Effector memory CD4-positive, alpha-beta T cell (primary cell): ENCODE results near the gene SLC66A1.

Experiments used
- DNase-seq, 3 donors: peaks; one replicate each; pipeline ENCODE4 v3.0.0-alpha.2; 2020
- H3K27ac ChIP-seq: 2 replicates; pipeline ENCODE4 v1.7.0; 2013; ENCODE audit warnings: mild to moderate bottlenecking, low read length, moderate library complexity; ENCODE audit not compliant: insufficient read depth, poor library complexity, severe bottlenecking
- H3K27me3 ChIP-seq: replicated peaks from 2 replicates; pipeline ENCODE4 v1.7.0; 2013; ENCODE audit warnings: mild to moderate bottlenecking, low read length; ENCODE audit not compliant: insufficient read depth, control insufficient read depth, poor library complexity, severe bottlenecking
- H3K36me3 ChIP-seq: 2 replicates; pipeline ENCODE4 v1.7.0; 2013; ENCODE audit warnings: mild to moderate bottlenecking, low read length, moderate library complexity; ENCODE audit not compliant: control insufficient read depth, insufficient read depth
- H3K4me1 ChIP-seq: 2 replicates; pipeline ENCODE4 v1.7.0; 2013; ENCODE audit warnings: low read length, mild to moderate bottlenecking; ENCODE audit not compliant: control insufficient read depth, insufficient read depth, poor library complexity, severe bottlenecking
- H3K4me3 ChIP-seq: 2 replicates; pipeline ENCODE4 v1.7.0; 2013; ENCODE audit warnings: low read length, low read depth, mild to moderate bottlenecking; ENCODE audit not compliant: insufficient read depth, poor library complexity, severe bottlenecking
- H3K9me3 ChIP-seq: 2 replicates; pipeline ENCODE4 v1.7.0; 2013; ENCODE audit warnings: mild to moderate bottlenecking, low read length, moderate library complexity; ENCODE audit not compliant: control insufficient read depth

SLC66A1 gene

DNA sequence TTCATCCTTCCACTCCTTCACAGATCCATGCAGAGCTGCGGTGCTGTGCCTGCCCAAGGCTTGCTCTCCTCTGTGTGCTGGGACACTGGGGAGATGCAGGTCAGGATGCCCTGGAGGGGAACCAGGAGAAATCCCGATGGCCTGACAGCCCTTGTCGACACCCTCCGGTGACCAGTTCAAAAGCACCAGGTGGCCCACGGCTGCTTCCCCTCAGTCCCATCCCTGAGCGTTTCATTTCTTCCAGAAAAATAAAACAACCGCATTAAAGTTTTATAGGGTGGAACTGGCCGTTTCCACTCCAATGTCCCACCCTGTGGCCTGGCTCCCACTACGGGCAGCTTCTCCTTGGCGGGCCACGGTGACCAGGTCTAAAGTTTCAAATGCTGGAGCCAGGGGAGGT lies 48.3 kb downstream of the SLC66A1 start:
- Histone ChIP-seq H3K27me3 (no peaks in the 10 kb centered on the region), H3K4me3 (no peak overlapping the region), H3K27ac (no peak overlapping the region), H3K9me3 (no peaks in the 10 kb centered on the region), H3K36me3 (peaks cover 27% of the 10 kb centered on the region), H3K4me1 (peaks cover 15% of the 10 kb centered on the region)
- no peak for DNase-seq

DNA sequence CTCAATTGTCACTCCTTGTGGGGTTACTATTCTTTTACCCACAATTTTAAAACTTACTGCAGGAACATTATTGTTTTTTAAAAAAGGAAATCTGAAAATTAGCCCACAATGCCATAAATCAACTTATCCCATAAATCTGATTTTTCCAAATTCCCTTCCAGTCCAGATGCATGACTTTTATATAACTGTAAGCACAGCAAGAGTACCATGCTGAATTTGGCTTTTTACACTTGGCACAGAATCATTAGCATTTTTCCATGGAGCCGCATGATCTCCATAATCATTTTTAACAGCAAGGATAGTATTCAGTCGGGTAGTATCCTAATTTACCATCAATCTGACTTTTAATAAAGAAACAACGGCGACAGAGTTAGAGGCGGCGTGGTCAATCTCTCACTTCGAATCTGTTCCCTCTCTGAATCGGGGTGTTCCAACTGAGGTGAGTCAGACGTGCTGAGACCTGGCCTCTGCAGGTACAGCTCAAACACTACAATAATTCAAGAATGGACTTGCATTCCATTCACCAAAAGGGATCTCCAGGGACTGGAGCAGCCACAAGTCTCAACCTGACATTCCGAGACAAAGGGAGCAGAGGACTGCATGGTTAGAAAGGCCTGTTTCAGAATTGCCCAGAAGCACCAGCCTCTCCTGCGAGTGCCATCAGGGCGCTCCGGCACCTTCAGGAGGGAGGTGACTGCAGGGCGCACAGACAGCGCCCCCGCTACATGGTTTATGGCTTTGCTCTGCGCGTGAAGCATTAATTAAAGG lies 48.9 kb downstream of the SLC66A1 start:
- peaks cover 21% of the 10 kb centered on the region for H3K36me3 ChIP-seq
- H3K27ac ChIP-seq = no peak overlapping the region
- H3K27me3 ChIP-seq = no peaks in the 10 kb centered on the region
- no peaks in the 10 kb centered on the region for H3K9me3 ChIP-seq
- DNase-seq = no peak
- no peak overlapping the region for H3K4me3 ChIP-seq
- H3K4me1 ChIP-seq = peaks cover 15% of the 10 kb centered on the region

DNA sequence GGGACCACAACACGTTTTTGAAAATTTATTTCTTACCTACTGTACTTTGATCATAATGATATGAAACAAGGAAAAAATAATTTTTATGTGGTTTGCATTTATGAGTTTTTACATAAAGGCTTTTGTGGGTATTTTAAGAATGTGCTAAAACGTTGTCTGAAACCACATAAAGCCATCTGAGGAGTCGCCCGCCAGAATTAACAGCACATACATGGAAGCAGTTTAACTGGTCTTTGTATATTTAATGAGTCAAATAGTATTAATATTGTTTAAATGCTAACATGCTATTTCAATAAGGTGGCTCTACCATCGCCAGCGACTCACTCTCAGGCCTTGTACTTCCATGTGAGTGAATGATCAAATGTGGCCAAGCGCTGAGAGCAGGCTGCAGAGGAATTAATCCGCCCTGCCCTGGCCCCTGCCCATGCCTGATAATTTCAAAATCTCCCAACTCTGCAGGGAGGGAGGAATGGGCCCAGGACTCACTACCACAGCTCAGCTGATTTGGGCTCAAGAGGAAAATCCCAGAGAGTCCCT lies 49.6 kb downstream of the SLC66A1 start:
- H3K9me3 ChIP-seq = no peaks in the 10 kb centered on the region
- H3K27ac ChIP-seq = no peak overlapping the region
- no peak overlapping the region for H3K4me3 ChIP-seq
- no peaks in the 10 kb centered on the region for H3K27me3 ChIP-seq
- no peak for DNase-seq
- H3K4me1 ChIP-seq = peaks cover 15% of the 10 kb centered on the region
- H3K36me3 ChIP-seq = peaks cover 15% of the 10 kb centered on the region

DNA sequence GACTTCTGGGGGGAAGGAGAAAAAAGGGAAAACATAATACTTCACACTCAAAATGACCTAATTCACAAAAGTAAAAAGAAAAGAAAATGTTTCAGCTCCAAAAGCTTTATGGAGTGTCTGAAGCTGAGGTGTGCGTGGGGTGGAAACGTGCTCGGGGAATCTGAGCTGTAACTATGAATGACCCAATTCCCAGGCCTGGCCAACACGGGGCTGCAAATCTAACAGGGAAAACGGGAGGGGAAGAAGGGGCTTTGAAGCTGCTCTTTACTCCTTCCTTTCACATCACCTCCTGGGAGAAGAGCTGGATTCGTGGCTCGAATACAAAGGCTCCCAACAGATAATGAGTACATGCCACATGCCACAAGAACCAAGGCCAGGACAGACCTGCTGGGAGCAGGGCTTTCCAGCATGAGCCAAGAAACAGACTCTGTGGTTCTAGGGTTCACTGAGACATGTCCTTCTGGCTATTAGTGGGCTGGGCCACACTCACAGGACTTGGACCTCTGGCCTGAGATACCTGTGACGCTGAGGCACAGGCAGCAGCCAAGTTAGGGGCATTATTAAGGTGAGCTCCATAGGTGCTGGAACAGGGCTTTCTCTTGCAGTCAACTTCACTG lies 51.5 kb downstream of the SLC66A1 start:
- Histone ChIP-seq H3K9me3 (no peaks in the 10 kb centered on the region), H3K4me3 (no peak overlapping the region), H3K27ac (no peak overlapping the region), H3K36me3 (peaks cover 20% of the 10 kb centered on the region), H3K27me3 (no peaks in the 10 kb centered on the region), H3K4me1 (peaks cover 15% of the 10 kb centered on the region)
- DNase-seq = no peak

DNA sequence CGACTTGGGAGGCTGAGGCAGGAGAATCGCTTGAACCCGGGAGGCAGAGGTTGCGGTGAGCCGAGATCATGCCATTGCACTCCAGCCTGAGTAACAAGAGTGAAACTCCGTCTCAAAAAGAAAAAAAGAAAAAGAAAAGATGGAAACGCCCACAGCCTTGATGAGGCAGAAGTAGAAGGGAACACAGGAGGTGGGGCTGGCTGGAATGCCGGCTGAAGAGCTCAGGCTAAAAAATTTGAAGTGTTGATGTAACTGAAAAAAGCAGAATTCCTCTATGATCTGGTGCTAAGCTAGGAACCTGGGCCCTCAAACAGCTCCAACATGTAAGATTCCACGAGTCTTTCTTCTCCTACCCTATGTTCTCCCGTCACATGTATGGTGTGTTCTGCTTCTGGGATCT lies 53.6 kb downstream of the SLC66A1 start:
- H3K4me1 ChIP-seq = peaks cover 12% of the 10 kb centered on the region
- no peak overlapping the region for H3K4me3 ChIP-seq
- H3K36me3 ChIP-seq = peaks cover 26% of the 10 kb centered on the region
- H3K9me3 ChIP-seq = no peaks in the 10 kb centered on the region
- no peak for DNase-seq
- no peaks in the 10 kb centered on the region for H3K27me3 ChIP-seq
- H3K27ac ChIP-seq = no peak overlapping the region

DNA sequence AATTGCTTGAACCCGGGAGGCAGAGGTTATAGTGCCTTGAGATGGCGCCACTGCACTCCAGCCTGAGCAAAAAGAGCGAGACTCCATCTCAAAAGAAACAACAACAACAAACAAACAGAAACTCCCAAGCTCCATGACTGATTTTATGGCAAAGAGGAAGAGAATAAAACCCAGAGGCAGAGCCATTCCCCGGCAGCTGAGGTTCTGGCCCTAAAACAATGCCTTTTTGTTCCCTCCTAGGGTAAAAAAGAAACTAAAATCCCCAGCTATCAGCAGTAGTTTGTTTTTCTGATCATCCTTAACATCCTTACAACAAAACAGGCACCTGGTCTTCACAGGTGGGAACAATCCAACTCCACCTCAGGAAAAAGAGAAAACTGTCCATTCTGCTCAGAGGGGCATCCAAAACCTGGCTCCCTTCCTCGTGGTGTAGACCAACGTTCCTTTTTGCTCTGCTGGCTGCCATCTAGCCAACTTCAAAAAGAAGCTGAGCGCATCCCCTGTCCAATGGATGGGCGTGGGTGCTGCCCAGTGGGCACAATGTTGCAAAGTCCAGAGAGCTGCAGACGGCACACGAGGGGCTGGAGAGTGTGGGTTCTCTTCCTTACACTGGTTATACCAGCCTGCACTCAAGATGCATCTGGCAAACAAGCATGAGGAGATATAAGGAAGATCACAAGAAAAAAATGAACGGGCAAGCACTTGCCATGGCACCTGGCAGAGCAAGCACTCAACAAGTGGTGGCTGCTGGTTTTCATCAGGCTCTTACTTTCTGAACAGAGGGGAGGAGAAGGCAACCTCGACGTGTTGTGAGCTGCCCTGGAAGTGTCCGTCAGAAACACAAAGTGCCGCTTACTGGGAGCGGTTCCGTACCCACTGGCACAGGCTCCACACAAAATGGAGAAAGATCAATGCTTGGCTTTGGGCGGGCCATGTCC lies 54.7 kb downstream of the SLC66A1 start:
- H3K27ac ChIP-seq = no peak overlapping the region
- H3K4me3 ChIP-seq = no peak overlapping the region
- no peaks in the 10 kb centered on the region for H3K27me3 ChIP-seq
- H3K9me3 ChIP-seq = no peaks in the 10 kb centered on the region
- peaks cover 6% of the 10 kb centered on the region for H3K4me1 ChIP-seq
- no peak for DNase-seq
- peaks cover 30% of the 10 kb centered on the region for H3K36me3 ChIP-seq

DNA sequence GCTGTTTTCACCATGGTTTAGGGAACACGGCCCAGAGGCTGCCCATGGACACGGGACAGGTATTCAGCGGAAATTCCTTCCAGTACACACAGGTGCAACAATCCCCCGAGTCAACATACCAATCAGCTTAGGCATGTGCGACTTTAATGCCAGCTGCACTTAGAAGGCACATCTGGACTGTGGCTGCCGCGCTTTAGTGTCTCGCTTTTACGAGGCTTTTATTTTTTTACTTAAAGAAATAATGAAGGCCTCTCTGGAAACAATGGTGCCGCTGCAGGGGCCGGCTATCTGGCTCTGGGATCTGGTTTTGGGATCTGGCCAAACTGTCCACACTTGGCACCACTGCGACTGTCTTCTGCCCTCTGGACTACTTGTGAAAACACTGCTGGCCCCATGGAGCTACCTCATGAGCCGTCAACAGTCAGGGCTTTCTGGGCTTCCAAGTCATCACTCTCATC lies 55.5 kb downstream of the SLC66A1 start:
- Histone ChIP-seq H3K4me3 (no peak overlapping the region), H3K27ac (no peak overlapping the region), H3K36me3 (peaks cover 37% of the 10 kb centered on the region), H3K27me3 (no peaks in the 10 kb centered on the region), H3K4me1 (peaks cover 6% of the 10 kb centered on the region), H3K9me3 (no peaks in the 10 kb centered on the region)
- no peak for DNase-seq

DNA sequence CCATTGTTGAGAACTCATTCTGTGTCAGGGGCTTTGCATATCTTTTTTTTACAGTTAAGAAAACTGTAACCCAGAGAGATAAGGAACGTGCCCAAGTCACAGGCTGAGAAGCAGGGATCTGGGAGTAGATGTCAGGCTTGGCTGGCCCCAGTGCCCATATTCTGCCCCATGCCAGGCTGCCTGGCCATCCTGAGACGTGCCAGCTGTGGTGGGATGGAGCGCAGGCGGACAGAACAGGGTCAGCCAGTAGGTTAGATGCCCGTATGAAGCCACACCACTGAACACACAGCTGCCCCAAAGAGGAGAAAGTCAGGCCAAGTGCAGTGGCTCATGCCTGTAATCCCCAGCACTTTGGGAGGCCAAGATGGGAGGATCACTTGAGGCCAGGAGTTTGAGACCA lies 55.9 kb downstream of the SLC66A1 start:
- DNase-seq = no peak
- Histone ChIP-seq H3K4me3 (no peak overlapping the region), H3K27ac (no peak overlapping the region), H3K9me3 (no peaks in the 10 kb centered on the region), H3K4me1 (peaks cover 6% of the 10 kb centered on the region), H3K36me3 (peaks cover 39% of the 10 kb centered on the region), H3K27me3 (no peaks in the 10 kb centered on the region)

DNA sequence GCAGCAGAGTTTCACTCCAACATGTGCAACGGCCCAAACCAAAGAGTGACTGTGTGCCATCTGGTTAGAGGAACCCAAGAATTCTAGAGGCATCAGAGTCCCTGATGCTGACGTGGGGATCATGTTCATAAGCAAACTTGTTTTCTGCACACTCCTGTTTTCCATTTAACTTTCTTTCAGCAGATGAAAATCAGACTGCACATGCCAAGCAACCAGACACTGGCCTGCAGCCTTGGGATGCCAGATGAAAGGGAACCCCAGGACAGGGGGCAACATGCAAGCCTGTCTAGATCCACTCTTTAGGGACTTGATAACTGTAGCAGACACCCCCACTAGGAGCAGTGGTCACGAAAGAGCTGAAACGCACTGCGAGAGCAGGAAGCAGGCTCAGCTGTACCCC lies 56.8 kb downstream of the SLC66A1 start:
- Histone ChIP-seq H3K9me3 (no peaks in the 10 kb centered on the region), H3K27me3 (no peaks in the 10 kb centered on the region), H3K4me1 (peaks cover 3% of the 10 kb centered on the region), H3K4me3 (no peak overlapping the region), H3K27ac (no peak overlapping the region), H3K36me3 (peaks cover 42% of the 10 kb centered on the region)
- DNase-seq = no peak
